RWPE1 (cell line): Measurements from ENCODE around the gene ASIC3.
A peak's percentile ranks its signal among the peaks of the same experiment; 100 is the strongest.

ENCODE experiments used
- CTCF ChIA-PET: fragments of 350-600 bp; sonication (Branson Sonifier 250); formaldehyde crosslinking; extraction: SDS; loops from one replicate; lab custom pipeline; 2021; lab: Yijun Ruan, JAX
- POLR2A ChIA-PET: fragments of 400-600 bp; formaldehyde crosslinking; extraction: SDS; loops from one replicate; lab custom pipeline; 2020; ENCODE audit warnings: antibody characterized with exemption; ENCODE audit not compliant: low non-redundant PET; lab: Yijun Ruan, JAX
- DNase-seq: peaks from one replicate; pipeline ENCODE4 v3.0.0; 2012; ENCODE audit warnings: low spot score
- H3K27ac ChIP-seq: fragments of 450-650 bp; 2 replicates; pipeline ENCODE4 v1.5.1; 2017
- TF ChIP-seq, protein P1 (sequence below): fragments of 450-650 bp; conservative IDR thresholded peaks from 2 replicates; pipeline ENCODE4 v1.5.1; 2017; ENCODE audit warnings: low read depth, mild to moderate bottlenecking

Gene ASIC3

DNA sequence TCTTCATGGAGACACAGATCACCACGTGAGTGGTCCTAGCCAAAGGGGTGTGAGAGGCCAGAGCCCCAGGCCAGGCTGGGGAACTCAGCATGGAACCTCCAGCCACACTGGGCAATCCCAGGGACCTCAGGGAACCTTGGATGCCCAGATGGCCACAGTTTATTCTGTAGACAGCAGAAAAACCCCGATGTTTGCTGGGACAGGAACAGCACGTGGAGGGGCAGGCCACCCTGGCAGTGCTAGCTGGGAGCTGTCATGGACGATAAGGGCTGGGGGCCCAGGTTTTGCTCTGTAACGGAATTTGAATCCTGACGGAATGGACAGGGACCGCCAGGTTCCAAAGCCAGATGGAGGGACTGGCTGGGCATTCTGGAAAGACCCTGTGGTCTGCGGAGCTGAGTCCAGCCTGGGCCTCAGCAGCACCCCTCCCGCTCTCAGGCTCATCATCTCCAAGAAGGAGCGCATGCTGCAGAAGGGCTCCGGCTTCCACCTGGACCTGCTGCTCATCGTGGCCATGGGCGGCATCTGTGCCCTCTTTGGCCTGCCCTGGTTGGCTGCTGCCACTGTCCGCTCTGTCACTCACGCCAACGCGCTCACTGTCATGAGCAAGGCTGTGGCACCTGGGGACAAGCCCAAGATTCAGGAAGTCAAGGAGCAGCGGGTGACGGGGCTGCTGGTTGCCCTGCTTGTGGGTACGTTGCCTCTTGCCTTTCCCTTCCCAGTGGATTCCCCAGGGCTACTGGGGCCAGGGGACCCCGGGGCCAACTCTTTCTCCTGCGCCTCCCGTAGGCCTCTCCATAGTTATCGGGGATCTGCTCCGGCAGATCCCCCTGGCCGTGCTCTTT, 26.7 kb downstream of the ASIC3 start:
- ChIA-PET POLR2A (no interaction called here), CTCF (interaction anchor here (0.6 kb wide), 1 partner anchor 46 kb away, joined by 3 read pairs; no protein-coding TSS in a partner anchor)
- no peak for DNase-seq
- peak overlapping the region; percentile 99 for H3K27ac ChIP-seq
- TF ChIP-seq, protein P1, sequence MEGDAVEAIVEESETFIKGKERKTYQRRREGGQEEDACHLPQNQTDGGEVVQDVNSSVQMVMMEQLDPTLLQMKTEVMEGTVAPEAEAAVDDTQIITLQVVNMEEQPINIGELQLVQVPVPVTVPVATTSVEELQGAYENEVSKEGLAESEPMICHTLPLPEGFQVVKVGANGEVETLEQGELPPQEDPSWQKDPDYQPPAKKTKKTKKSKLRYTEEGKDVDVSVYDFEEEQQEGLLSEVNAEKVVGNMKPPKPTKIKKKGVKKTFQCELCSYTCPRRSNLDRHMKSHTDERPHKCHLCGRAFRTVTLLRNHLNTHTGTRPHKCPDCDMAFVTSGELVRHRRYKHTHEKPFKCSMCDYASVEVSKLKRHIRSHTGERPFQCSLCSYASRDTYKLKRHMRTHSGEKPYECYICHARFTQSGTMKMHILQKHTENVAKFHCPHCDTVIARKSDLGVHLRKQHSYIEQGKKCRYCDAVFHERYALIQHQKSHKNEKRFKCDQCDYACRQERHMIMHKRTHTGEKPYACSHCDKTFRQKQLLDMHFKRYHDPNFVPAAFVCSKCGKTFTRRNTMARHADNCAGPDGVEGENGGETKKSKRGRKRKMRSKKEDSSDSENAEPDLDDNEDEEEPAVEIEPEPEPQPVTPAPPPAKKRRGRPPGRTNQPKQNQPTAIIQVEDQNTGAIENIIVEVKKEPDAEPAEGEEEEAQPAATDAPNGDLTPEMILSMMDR = no peak

DNA sequence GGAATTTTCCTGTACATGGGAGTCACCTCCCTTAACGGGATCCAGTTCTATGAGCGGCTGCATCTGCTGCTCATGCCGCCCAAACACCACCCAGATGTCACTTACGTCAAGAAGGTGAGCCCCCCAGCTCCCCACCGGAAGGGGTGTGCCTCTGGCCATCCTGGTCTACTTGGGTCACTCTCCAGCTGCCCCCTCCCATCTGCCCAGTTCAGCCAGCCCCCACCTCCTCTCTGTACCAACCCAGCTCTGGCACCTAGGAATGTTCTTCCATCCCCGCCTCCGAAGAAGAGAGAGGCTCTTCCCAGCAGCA, 27.3 kb downstream of the ASIC3 start:
- H3K27ac ChIP-seq = peak overlapping the region; percentile 99
- TF ChIP-seq, protein P1 = no peak
- DNase-seq = no peak
- ChIA-PET POLR2A (no interaction called here), CTCF (no interaction called here)

DNA sequence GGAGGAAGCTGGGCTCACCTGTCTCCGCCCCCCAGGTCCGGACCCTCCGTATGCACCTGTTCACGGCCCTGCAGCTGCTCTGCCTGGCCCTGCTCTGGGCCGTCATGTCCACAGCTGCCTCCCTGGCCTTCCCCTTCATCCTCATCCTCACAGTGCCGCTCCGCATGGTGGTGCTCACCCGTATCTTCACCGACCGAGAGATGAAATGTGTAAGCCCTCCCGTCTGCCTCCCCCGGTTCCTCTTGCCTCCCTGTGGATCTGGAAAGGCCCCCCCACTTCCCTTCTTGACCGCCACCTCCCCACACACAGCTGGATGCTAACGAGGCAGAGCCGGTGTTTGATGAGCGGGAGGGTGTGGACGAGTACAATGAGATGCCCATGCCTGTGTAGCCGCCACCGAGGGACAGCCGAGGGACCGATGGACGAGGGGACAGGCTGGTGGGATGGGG, 27.7 kb downstream of the ASIC3 start:
- ChIA-PET POLR2A (interaction anchor here (0.6 to 1.4 kb wide), 2 partner anchors 8 to 47 kb away, joined by 4 to 5 read pairs; no protein-coding TSS in a partner anchor), CTCF (interaction anchor here (0.5 to 1.0 kb wide), 2 partner anchors 34 to 113 kb away, joined by 3 read pairs; no protein-coding TSS in a partner anchor)
- TF ChIP-seq, protein P1 = no peak
- DNase-seq = no peak
- H3K27ac ChIP-seq = peak overlapping the region; percentile 99

DNA sequence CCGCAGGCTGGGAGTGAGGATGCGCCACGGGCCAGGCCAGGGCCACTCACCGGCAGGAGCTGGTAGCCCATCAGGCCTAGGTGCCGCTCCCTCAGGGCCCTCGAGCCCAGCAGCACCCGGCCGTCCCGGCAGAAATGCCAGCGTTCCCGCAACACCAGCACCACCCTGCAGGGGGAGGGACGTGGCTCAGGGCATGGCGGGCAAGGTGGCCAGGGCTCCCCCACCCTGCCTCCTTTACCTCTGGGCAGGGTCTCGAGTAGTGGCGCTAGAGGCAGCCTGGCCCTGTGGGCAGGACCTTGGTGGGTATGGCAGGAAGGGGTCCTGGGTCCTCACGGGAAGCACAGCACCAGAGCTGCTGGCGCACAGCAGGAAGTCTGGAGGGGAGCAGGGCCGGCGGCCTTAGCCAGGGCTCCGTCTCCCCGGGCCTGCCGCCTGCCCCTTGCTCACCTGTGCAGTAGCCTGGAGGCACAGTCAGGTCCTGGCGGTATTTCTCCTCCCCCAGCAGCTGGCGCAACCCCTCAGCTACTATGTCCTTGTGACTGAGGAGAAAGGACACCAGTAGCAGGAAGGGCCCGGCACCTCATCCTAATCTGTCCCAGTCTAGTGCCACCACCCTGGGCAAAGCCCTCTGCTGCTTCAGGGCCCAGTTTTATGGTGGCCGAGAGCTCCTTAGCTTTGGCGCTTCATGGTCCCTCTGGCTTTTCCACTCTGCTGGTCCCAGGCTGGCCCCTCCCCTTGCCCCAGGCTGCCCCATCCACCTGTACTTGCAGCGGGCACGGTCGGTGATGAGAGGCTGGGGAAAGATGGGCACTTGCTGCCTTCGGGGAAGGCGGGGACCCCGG, 28.8 kb downstream of the ASIC3 start:
- CTCF ChIA-PET = interaction anchor here (0.5 to 1.1 kb wide), 3 partner anchors 33 to 114 kb away, joined by 3 read pairs; no protein-coding TSS in a partner anchor
- H3K27ac ChIP-seq = peak overlapping the region; percentile 99
- DNase-seq = no peak
- POLR2A ChIA-PET = interaction anchor here (1.4 kb wide), 1 partner anchor 9 kb away, joined by 4 read pairs; no protein-coding TSS in a partner anchor
- TF ChIP-seq, protein P1 = peak; percentile 15

DNA sequence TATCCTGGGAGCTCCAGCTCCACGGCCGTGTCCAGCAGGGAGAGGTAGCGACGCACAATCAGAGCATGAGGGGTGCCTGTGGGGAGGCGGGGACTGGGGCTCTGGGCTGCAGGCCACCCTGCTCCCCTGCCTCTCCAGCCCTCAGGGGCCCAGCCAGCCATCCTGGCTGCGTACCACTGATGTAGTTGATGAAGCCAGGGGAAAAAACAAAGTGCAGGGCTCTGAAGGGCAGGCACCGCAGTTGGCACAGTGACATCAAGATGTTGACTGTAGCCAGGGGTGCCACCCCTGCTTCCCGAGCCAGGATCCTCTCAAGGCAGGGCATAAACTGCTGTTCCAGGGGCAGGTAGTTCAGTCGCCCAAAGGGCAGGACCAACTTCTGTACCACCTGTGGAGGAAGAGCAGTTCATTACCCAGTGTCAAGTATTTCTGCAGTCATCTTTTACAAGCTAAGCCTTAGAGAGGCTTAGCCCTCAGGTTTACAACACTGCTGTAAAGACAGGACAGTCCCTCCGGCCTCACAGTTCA, 29.4 kb downstream of the ASIC3 start:
- TF ChIP-seq, protein P1 = no peak
- ChIA-PET CTCF (interaction anchor here (1.1 kb wide), 1 partner anchor 112 kb away, joined by 3 read pairs; no protein-coding TSS in a partner anchor), POLR2A (interaction anchor here (1.4 kb wide), 1 partner anchor 10 kb away, joined by 4 read pairs; no protein-coding TSS in a partner anchor)
- DNase-seq = no peak
- peak overlapping the region; percentile 99 for H3K27ac ChIP-seq
